IPS DF 19.7 (cell line): Measurements from ENCODE around the gene SPINK6.

Experiments used
- DNase-seq: peaks from one replicate; pipeline ENCODE4 v3.0.0-alpha.2; 2013; ENCODE audit warnings: low read depth, low spot score

Gene SPINK6

GRCh38 chr5:148221508-148221907, 18.7 kb downstream of the SPINK6 start:
- no peak for DNase-seq

DNA sequence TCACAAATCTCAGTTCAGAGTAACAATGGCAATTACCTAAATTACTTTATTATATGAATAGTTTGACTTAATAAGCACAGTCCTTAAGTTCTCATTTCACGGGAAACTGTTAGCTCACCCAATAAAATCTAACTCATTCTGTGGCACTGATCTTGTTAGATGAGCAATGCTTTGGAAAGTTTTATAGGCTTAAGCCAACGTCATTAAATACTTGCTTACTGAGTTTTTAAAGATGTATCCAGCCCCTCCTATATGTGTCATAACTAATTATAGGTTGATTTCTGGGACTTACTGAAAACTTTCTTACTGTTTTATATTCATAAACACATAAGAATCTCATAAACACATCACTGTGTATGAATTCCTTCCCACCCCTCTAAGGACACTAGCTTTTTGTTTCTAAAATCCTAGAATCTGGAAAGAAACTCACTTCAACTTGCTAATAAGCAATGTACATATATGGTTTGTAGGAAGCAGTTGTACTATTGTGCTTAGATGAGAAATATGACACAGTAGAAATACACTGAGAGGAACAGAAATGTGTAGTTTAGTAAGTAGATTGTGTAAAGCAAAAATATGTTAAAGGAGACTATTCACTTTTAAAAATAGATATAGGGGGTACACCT, 21.4 kb downstream of the SPINK6 start:
- no peak for DNase-seq

DNA sequence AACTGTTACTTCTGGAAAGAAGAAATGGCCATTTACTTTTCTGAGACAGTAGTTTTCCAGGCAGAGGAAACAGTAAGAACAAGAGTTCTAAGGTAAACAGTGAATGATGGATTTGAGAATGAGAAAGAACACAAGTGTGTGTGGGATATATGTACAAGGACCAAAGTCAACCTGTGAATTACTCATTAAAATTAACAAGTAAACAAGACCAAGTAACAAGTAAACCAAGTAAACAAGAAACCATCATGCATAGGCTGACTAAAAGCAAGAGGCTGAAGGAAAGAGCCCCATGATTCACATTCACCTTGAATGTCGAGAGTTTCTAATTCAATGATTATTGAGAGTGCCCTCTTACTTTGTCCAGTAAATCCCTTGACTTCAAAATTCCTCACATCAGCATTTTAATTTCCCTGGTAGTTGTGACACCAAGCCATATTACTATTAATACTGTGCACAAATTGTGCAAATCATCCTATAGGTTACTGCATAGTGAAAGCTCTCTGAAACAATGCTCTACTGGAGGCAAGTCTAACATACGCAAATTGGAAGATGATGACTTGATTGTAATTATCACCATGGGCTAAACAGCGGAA, 25.6 kb downstream of the SPINK6 start:
- DNase-seq: no peak

GRCh38 chr5:148229840-148230239, 27.0 kb downstream of the SPINK6 start:
- no peak for DNase-seq

DNA sequence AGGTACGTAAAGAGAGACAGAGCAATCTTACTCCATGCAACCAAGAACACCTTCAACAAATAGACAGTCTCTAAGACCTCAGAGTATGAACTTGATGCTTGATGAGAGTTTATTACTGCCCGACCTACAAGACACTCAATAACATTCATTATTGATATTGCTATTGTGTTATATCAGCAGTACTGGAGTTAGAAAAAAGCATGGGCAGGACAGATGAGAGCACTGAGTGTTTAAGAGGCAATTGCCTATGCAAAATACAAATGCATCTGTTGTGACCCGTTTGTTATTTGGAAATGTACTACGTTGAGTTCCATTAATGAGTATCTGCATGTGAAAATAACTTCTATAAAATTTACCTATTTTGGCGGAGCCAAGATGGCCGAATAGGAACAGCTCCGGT, 27.4 kb downstream of the SPINK6 start:
- DNase-seq: no peak

- no peak for DNase-seq
Measured at GRCh38 chr5:148237785-148238417, 35.1 kb downstream of the SPINK6 start.

DNA sequence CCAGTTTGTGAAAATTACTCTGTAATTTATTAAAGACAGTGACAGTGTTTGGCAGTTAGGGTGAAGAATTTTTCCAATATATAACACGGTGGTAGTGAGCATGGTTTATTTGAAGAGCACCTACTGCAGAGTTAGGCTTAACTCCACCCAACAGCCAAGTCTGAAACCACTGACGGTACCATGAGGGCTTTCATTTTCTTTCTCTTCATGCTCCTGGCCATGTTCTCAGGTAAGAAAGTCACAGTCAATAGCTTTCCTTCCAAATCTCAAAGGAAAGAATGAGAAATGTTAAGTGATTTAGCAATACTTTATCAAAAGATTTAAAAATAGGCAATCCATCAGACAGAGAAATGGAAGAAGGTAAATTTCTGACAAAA, 35.6 kb downstream of the SPINK6 start, which contains the start of gene MARCOL:
Gene MARCOL, plus strand, starts transcription at position 108 of the 377 bp plus-strand sequence. Its CDS starts 73 bp downstream, at position 181.
- DNase-seq: no peak

DNA sequence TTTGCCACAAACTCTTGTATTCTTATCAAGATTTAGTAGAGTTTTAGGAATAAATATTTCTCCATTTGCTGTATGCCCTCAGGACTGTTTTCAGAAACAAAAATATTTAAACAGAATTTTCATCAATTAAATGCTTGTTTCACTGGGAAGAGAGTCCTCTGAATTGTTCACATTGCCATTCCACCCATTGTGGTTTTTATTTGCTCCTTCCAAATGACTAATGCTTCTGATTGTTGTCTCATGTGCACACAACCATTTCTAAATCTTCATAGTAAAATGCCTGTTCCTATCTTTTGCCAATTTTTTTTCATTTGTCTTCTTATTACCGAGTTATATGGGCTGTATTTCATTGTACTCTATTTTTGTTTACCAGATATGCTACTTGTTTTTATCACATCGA, 46.1 kb downstream of the SPINK6 start:
- no peak for DNase-seq

DNA sequence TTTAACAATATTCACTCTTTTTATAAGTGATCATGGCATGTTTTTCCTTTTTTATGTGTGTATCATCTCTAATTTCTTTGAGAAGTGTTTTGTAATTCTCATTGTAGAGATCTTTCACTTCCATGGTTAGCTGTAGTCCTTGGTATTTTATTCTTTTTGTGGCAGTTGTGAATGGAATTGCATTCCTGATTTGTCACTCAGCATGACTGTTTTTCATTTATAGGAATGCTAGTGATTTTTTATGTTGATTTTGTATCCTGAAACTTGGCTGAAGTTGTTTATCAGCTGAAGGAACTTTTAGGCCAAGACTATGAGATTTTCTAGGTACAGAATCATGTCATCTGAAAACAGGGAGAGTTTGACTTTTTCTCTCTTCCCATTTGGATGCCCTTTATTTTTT, 52.6 kb downstream of the SPINK6 start:
- no peak for DNase-seq

GRCh38 chr5:148259288-148259687, 56.4 kb downstream of the SPINK6 start:
- no peak for DNase-seq

DNA sequence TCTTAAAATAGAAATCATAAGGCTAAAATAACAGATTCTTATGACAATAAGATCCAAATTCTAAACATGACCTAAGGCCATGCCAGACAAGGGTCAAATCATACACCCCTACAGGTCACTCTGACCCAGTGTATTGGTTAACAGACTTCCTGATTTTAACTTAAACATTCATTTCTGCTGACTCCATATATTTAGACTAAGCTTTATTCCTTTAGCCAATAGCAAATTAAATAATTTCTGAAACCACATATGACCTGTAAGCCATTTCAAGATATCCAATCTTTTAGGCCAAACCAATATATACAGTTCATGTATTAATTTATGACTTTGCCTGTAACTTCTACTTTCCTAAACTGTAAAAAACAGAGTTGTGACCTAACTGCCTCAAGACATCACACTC, 58.4 kb downstream of the SPINK6 start:
- DNase-seq: no peak
